HEK293T (cell line): Measurements from ENCODE around the gene GNB3.

ENCODE experiments used
- CTCF ChIA-PET: fragments of 350-600 bp; formaldehyde crosslinking; extraction: SDS; loops from one replicate; lab custom pipeline; 2021; ENCODE audit warnings: antibody characterized with exemption, inconsistent platforms; lab: Yijun Ruan, JAX
- POLR2A ChIA-PET: fragments of 350-600 bp; formaldehyde crosslinking; extraction: SDS; loops from one replicate; lab custom pipeline; 2020; ENCODE audit warnings: antibody characterized with exemption, inconsistent platforms; lab: Yijun Ruan, JAX
- DNase-seq: peaks from one replicate; pipeline ENCODE4 v3.0.0; 2012; ENCODE audit warnings: mixed read lengths; ENCODE audit errors: extremely low spot score
- ARNT ChIP-seq: fragments of 450-650 bp; IDR thresholded peaks from 2 replicates; pipeline ENCODE4 v1.6.1; 2017; ENCODE audit warnings: mild to moderate bottlenecking
- BHLHE40 ChIP-seq: fragments of 450-650 bp; IDR thresholded peaks from 2 replicates; pipeline ENCODE4 v1.6.1; 2016; ENCODE audit warnings: mild to moderate bottlenecking, moderate library complexity, borderline replicate concordance
- CTBP1 ChIP-seq: fragments of 450-650 bp; IDR thresholded peaks from 2 replicates; pipeline ENCODE4 v1.6.1; 2016; ENCODE audit warnings: borderline replicate concordance
- ELF4 ChIP-seq: fragments of 450-650 bp; IDR thresholded peaks from 2 replicates; pipeline ENCODE4 v1.6.1; 2017; ENCODE audit warnings: antibody characterized with exemption
- FOXA1 ChIP-seq: fragments of 450-650 bp; IDR thresholded peaks from 2 replicates; pipeline ENCODE4 v1.6.1; 2016; ENCODE audit warnings: mild to moderate bottlenecking
- FOXK2 ChIP-seq: fragments of 450-650 bp; IDR thresholded peaks from 2 replicates; pipeline ENCODE4 v1.6.1; 2016; ENCODE audit warnings: mild to moderate bottlenecking
- FOXM1 ChIP-seq: fragments of 450-650 bp; IDR thresholded peaks from 2 replicates; pipeline ENCODE4 v1.6.1; 2017; ENCODE audit warnings: mild to moderate bottlenecking, borderline replicate concordance
- HDGF ChIP-seq: fragments of 450-650 bp; IDR thresholded peaks from 2 replicates; pipeline ENCODE4 v1.6.1; 2017; ENCODE audit warnings: antibody characterized with exemption, borderline replicate concordance
- L3MBTL2 ChIP-seq: fragments of 450-650 bp; conservative IDR thresholded peaks from 2 replicates; pipeline ENCODE4 v1.6.1; 2016; ENCODE audit warnings: mild to moderate bottlenecking
- LEF1 ChIP-seq: fragments of 450-650 bp; IDR thresholded peaks from 2 replicates; pipeline ENCODE4 v1.6.1; 2017; ENCODE audit warnings: mild to moderate bottlenecking, borderline replicate concordance
- NFRKB ChIP-seq: fragments of 450-650 bp; IDR thresholded peaks from 2 replicates; pipeline ENCODE4 v1.6.1; 2016; ENCODE audit warnings: mild to moderate bottlenecking, moderate library complexity
- PKNOX1 ChIP-seq: fragments of 450-650 bp; IDR thresholded peaks from 2 replicates; pipeline ENCODE4 v1.6.1; 2016
- SP1 ChIP-seq: fragments of 450-650 bp; IDR thresholded peaks from 2 replicates; pipeline ENCODE4 v1.6.1; 2017
- SUZ12 ChIP-seq: fragments of 450-650 bp; IDR thresholded peaks from 2 replicates; pipeline ENCODE4 v1.6.1; 2016; ENCODE audit warnings: mild to moderate bottlenecking
- TARDBP ChIP-seq: fragments of 450-650 bp; IDR thresholded peaks from 2 replicates; pipeline ENCODE4 v1.6.1; 2016
- ZNF384 ChIP-seq: fragments of 450-650 bp; IDR thresholded peaks from 2 replicates; pipeline ENCODE4 v1.6.1; 2016

GNB3 gene

DNA sequence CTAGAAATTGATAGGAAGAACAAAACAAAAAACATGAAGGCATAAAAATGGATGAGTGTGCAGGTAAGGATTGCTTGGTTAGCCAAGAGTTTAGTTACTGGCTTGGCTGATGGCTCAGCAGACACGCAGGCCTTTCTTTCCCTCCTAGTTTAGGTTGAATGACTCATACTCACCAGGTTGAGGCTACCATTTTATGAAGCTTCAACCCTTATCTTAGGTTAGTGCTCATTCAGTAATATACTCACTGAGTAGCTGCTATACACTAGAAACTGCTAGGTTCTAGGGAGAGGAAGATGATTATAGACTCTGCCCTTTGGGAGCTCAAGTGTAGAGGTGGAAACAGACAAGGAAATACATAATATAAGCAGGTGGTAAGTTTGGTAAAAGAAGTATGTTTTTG is 6.5 kb upstream of the GNB3 start:
- ChIA-PET CTCF (interaction anchor here (0.5 to 2.9 kb wide), 10 partner anchors 9 to 871 kb away, joined by 3 to 14 read pairs (median 6); partner anchors contain the start of genes CDCA3, MLF2, SPSB2 and USP5), POLR2A (interaction anchor here (1.1 to 6.3 kb wide), 10 partner anchors 9 to 145 kb away, joined by 3 to 51 read pairs (median 4); partner anchors contain the start of genes C12orf57, CDCA3, COPS7A and MLF2)
- TF ChIP-seq CTBP1, result no peak
- DNase-seq, result no peak

DNA sequence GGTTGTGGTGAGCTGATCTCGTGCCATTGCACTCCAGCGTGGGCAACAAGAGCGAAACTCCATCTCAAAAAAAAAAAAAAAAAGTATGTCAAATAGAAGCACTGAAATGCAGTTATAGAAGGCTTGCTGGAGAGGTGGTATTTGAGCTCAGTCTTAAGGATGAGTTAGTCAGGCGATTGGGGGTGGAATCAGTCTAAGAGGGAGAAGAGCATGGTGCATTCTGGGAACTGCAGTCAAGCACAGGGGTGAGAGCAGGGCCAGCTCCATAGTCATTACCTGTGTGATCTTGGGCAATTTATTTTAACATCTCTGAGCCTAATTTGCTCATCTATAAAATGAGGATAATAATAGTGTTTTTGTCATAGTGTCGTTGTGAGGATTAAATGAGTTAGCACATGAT is 5.9 kb upstream of the GNB3 start:
- CTCF ChIA-PET, result interaction anchor here (0.5 to 2.9 kb wide), 12 partner anchors 10 to 459 kb away, joined by 3 to 14 read pairs (median 6); partner anchors contain the start of genes CDCA3, GPR162, MLF2 and PTMS
- DNase-seq, result no peak
- POLR2A ChIA-PET, result interaction anchor here (0.8 to 6.3 kb wide), 8 partner anchors 8 to 111 kb away, joined by 3 to 51 read pairs (median 4); partner anchors contain the start of genes CDCA3, COPS7A, GPR162 and MLF2
- TF ChIP-seq FOXM1 (no peak), LEF1 (no peak), L3MBTL2 (no peak), TARDBP (no peak), FOXA1 (no peak), BHLHE40 (no peak), SP1 (no peak), HDGF (no peak)

DNA sequence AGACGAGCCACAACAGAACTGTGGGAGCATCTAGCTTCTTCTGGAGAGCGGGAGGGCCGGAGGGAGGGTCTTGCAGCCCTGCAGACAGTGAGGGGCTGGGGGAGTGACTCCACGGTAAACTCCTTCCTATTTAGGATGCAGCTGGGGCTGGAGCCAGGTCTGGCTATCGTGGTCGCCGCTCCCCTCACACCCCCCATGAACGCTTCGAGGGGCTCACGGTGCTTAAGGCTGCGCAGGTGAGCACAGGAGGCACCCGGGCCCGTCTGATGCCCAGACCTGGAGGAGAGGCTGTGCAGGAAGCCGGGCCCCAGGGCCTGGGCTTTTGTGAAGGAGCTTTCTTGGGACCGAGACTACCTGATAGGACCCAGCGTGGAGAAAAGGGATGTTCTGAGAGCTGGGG is 3.9 kb upstream of the GNB3 start:
- ChIA-PET POLR2A (interaction anchor here (0.7 to 6.3 kb wide), 5 partner anchors 12 to 83 kb away, joined by 3 to 51 read pairs (median 5); partner anchors contain the start of genes CDCA3, GPR162, MLF2 and USP5), CTCF (interaction anchor here (1.3 to 2.9 kb wide), 2 partner anchors 8 to 14 kb away, joined by 5 to 14 read pairs; partner anchors contain the start of genes CDCA3 and USP5)
- TF ChIP-seq L3MBTL2 (no peak), CTBP1 (no peak), HDGF (no peak), BHLHE40 (no peak), FOXK2 (no peak), ARNT (no peak)
- no peak for DNase-seq

DNA sequence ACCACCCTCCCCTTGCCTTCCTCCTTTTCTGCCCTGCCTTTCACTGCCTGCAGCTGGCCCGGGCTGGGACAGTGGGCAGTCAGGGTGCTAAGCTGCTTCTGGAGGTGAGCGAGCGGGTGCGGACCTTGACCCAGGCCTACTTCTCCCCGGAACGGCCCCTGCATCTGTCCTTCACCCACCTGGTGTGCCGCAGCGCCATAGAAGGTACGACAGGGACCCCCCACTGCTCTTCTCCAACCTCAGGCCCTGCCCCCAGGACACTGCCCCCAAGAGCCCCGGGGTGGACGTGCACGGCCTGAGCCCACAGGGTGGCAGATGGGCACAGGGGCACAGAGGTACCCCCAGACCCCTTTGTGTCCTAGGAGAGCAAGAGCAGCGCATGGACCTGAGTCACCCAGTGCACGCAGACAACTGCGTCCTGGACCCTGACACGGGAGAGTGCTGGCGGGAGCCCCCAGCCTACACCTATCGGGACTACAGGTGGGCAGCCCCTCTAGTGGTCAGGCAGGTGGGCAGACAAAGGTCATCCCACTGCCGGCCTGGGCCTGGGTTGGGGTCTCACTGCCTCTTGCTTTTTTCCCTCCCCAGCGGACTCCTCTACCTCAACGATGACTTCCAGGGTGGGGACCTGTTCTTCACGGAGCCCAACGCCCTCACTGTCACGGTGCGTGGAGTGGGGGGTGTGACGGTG is 3.2 kb upstream of the GNB3 start:
- TF ChIP-seq TARDBP, result no peak
- TF ChIP-seq NFRKB, result no peak
- TF ChIP-seq LEF1, result no peak
- no peak for TF ChIP-seq ARNT
- no peak for TF ChIP-seq PKNOX1
- no peak for TF ChIP-seq CTBP1
- TF ChIP-seq HDGF, result no peak
- no peak for TF ChIP-seq SUZ12
- no peak for TF ChIP-seq FOXK2
- no peak for TF ChIP-seq ELF4
- no peak for TF ChIP-seq BHLHE40
- no peak for TF ChIP-seq L3MBTL2
- TF ChIP-seq FOXA1, result no peak
- ChIA-PET POLR2A (interaction anchor here (0.8 to 6.3 kb wide), 4 partner anchors 14 to 84 kb away, joined by 3 to 51 read pairs (median 6); partner anchors contain the start of genes CDCA3, GPR162, MLF2 and USP5), CTCF (no interaction called here)
- DNase-seq, result no peak

GRCh38 chr12:6838854-6839253 is 1.9 kb upstream of the GNB3 start:
- no peak for DNase-seq
- ChIA-PET POLR2A (interaction anchor here (4.6 to 5.0 kb wide), 2 partner anchors 12 to 13 kb away, joined by 22 to 57 read pairs; partner anchors contain the start of genes CDCA3, P3H3 and USP5), CTCF (interaction anchor here (0.8 to 1.0 kb wide), 2 partner anchors 72 to 86 kb away, joined by 3 read pairs; partner anchors contain the start of gene MLF2)
- TF ChIP-seq NFRKB (no peak), ARNT (no peak), LEF1 (no peak)

DNA sequence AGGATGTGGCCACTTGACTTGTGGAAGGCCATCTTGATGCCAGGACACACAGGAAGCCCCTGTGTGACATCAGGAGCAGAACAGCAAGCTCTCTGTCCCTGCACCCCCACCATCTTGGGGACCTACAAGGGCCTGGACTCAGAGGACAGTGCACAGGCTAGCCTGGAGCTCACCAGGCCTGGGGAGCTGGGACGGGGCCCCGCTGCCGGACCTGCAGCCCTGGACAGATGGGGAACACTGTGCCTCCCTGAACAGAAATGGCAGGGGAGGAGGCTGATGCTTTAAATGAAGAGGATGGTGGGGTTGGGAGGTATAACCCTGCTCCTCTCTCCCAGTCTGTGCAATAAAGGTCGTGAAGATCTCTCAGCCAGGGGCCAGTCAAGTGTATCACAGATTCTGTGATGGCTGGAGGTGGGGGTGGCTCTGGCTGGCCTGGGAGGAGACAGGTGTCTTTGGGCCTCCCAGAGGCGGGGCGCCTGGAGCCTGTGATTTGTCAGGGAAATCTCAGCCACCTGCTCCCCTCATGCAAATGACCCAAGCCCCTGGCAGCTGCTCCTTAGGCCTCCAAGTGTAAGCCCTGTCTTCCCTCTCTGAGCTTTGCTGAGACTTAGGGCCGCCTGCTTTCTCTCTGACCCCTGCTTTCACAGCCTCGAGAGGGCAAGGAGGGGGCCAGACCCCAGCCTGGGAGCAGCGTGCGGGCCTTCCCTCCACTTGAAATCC is 1.1 kb upstream of the GNB3 start:
- POLR2A ChIA-PET, result interaction anchor here (0.9 to 5.0 kb wide), 4 partner anchors 12 to 87 kb away, joined by 4 to 57 read pairs (median 13); partner anchors contain the start of genes CDCA3, MLF2, P3H3 and PTMS
- CTCF ChIA-PET, result interaction anchor here (0.8 to 1.0 kb wide), 2 partner anchors 73 to 86 kb away, joined by 3 read pairs; partner anchors contain the start of gene MLF2
- no peak for TF ChIP-seq PKNOX1
- no peak for TF ChIP-seq L3MBTL2
- no peak for TF ChIP-seq SUZ12
- TF ChIP-seq TARDBP, result no peak
- TF ChIP-seq FOXA1, result no peak
- TF ChIP-seq LEF1, result no peak
- TF ChIP-seq SP1, result no peak
- no peak for TF ChIP-seq ELF4
- no peak for TF ChIP-seq ZNF384
- TF ChIP-seq FOXK2, result no peak
- no peak for TF ChIP-seq FOXM1
- TF ChIP-seq CTBP1, result no peak
- TF ChIP-seq ARNT, result no peak
- no peak for TF ChIP-seq BHLHE40
- TF ChIP-seq NFRKB, result no peak
- TF ChIP-seq HDGF, result no peak

More for the DNA sequence above, 1.1 kb upstream of the GNB3 start:
- no peak for DNase-seq
